IPS DF 4.7 (cell line): ENCODE data around the gene LPIN3.
A peak's percentile ranks its signal among the peaks of the same experiment; 100 is the strongest.
"Not testable (repeated sequence)": the region's sequence is repeated elsewhere in the genome, so short reads cannot be mapped to it uniquely, and the experiment has no call there.

Experiments
- DNase-seq: peaks from one replicate; pipeline ENCODE4 v3.0.0-alpha.2; 2013; ENCODE audit warnings: low spot score; ENCODE audit errors: extremely low read depth

LPIN3 gene, protein sequence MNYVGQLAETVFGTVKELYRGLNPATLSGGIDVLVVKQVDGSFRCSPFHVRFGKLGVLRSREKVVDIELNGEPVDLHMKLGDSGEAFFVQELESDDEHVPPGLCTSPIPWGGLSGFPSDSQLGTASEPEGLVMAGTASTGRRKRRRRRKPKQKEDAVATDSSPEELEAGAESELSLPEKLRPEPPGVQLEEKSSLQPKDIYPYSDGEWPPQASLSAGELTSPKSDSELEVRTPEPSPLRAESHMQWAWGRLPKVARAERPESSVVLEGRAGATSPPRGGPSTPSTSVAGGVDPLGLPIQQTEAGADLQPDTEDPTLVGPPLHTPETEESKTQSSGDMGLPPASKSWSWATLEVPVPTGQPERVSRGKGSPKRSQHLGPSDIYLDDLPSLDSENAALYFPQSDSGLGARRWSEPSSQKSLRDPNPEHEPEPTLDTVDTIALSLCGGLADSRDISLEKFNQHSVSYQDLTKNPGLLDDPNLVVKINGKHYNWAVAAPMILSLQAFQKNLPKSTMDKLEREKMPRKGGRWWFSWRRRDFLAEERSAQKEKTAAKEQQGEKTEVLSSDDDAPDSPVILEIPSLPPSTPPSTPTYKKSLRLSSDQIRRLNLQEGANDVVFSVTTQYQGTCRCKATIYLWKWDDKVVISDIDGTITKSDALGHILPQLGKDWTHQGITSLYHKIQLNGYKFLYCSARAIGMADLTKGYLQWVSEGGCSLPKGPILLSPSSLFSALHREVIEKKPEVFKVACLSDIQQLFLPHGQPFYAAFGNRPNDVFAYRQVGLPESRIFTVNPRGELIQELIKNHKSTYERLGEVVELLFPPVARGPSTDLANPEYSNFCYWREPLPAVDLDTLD

DNA sequence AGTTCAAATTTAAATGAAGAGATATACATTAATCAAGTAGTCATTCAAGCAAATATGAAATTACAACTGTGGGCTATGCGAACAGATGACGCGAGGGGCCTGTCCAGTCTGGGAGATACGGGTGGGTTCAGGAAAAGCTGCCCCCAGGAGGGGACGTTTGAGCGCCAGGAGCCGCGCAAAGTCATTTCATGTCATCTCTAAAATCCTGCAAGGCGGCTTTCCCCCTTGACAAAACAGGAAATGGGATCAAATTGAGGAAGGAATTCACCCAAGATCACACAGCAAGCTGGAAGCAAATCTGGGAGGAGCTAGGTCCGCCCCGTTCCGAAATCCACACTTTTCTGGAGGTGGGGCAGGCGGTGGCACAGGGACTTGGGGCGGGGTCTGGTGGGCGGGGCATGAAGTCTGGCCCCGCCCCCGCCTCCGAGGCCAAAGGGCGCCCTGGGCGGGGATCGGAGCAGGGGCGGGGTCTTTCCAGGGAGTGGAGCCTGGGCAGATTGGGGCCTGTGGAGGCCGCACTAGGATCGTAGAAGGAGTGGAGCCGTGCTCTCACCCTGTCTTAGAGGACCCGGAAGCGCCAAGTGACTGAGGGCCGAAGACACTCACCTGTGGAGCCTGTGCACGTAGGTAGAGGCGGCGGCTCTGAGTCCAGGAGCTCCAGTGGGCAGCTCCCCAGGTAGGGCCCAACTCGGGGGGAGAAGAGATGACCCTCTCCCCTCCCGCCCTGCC is at the start of gene LPIN3:
TSS of gene LPIN3 (plus strand) at position 495 of the 729 bp plus-strand sequence. CDS start 4,983 bp downstream, outside the sequence.
- peak; percentile 79 for DNase-seq

DNA sequence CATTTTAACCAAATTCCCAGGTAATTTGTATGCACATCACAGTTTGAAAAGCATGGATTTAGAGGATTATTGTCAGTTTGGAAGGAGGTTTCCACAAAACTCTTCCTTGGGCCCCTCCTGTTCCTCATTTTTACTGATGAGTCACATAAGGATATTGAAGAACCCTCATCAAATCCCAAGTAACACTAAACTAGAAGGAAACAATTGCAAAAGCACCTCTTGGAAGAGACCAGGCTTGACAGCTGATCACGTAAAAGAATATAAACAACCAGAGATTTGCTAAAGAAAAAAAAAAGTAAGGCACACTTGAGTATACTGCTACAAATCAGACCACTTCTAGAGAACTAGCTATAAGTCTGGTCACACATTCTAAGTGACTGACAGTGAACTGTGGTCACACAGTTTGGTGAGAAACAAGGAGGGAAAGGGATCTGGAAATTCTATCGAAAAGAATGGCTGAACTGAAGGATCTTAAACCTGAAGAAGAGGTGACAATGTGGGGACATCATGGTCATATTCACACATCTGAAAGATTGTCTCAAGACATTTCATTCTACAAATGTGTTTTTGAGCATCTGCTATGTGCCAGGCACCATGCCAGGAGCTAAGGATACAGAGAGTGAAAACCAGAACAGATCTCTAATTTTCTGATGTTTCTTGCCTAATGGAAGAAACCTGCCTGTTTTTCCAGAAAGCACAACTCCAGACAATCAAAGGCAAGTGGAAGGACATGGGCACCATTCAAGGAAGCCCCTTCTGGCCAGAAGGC is 47.2 kb upstream of the LPIN3 start:
- DNase-seq = no peak

DNA sequence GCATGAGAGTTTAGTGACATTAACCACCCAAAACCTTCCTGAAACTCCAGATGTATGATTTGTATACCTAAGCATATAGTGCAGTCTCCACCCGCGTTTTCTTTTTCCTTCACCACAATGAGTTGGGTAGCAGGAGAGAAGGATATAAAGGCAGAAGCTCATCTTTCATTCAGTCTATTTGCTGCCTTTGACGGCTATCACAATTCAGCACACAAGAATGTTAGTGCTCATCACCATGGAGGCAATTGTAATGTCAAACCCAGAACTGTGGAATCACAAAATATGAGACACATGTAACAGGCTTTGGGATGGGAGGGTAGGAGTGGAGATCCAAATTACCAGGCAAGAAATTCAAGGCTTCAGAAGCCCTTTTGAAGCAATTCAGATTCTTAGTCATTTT is 40.7 kb upstream of the LPIN3 start:
- DNase-seq = no peak

DNA sequence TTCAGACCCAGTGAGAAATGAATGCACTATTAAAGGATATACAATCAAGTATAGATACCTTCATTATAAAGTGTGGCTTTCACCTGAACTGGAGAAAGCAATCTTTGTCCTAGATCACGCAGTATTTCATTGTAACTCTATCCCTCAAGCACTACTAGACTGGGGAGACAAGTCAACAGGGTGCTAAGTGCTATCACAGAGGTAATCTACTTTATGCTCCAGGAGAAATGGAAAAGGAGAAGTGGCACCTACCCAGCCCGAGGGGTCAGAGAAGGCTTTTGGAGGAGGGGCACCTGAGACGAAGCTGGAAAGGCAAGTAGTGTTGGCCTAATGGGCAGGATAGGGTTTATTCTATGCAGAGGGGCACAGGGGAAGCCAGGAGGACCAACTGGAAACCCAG is 40.2 kb upstream of the LPIN3 start:
- no peak for DNase-seq

DNA sequence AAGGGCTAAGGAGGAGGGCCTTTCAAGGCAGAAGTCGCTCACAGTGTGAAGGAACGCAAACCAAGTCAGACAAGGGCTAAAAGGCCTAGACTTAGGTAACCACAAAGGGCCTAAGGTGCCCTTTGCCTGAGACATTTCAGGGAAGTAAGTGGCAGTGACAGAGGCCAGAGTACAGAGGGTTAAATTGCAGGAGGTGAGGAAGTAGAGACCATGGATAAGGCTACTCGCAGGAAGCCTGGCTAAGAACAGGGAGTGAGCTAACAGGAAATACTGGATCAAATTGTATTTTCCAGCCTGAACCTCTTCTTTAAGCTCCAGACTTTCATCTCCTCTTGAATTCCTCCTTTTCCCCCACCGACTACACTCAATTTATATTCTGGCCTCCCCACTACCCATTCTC is 39.7 kb upstream of the LPIN3 start:
- no peak for DNase-seq

GRCh38 chr20:41304002-41304401 is 36.6 kb upstream of the LPIN3 start:
- no peak for DNase-seq

DNA sequence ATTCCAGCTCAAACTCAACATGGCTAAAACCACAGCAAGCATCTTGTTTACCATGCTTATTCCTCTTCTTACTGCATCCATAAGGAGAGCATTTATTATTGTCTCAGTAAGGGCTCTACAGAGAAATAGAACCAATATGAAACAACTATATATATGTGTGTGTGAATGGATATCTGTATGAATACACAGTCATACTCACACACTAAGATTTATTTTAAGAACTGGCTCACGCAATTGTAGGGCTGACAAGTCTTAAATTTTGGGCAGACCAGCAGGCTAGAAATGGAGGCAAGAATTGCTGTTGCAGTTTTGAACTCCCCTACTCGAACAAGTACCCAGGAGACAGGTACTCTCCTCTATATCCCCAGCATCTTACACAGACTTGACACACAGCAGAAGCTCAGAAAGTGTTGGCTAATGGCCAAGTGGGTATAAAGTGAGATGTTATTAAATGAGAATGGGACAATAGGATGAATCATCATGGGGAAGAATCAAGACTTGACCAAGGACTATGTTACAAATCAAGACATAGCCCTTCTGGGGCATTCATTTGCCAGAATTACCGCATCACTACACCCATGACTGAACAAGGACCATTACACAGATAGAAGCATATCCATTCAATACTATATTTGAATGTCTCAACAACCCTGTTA is 36.1 kb upstream of the LPIN3 start:
- DNase-seq = no peak

DNA sequence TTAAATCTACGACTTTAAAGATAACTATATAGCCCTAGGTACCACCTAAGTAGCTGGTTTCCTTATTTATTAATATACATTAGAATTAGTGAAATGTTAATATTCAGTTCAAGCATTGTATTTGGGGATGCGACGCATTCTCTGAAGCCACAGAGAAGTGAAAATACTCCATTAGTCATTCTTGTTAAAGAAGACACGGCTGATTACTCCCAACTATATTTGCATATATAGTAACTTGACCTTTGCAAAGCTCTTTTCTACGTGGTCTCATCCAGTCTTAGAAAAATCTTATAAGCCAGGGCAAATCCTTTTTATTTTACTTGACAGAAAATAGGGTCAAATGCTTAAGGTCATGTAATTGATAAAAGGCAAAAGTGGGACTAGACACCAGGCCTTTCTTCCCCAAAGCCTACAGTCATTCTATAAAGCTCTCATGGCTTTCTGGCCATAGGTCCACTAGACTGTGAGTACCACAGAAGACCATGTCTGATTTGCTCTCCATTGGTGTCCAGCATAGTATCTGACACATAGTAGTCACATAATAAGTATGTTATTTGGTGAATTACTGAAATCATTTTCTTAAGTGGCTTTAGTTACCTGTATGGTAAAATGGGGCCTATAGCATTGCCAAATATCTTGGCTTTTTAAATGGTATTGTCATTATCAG is 34.4 kb upstream of the LPIN3 start:
- DNase-seq = no peak

DNA sequence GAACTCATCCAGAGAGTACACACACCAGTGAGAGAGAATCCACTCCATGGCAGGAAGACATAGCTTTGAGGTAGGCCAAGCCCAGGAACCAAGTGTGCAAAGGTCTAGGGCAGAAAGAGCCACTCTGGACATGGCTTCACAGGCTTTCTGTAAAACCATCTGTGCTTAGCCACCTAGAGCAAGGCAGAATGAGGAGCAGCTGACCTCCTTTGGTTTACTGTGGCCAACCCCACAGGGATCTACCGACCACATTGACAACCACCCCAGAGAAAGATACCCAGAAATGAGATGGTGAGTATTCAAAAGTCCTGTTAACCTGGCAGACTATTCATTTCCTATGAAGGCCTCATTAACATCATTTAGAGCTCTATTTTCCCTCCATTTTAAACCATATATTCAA is 33.6 kb upstream of the LPIN3 start:
- DNase-seq = no peak

DNA sequence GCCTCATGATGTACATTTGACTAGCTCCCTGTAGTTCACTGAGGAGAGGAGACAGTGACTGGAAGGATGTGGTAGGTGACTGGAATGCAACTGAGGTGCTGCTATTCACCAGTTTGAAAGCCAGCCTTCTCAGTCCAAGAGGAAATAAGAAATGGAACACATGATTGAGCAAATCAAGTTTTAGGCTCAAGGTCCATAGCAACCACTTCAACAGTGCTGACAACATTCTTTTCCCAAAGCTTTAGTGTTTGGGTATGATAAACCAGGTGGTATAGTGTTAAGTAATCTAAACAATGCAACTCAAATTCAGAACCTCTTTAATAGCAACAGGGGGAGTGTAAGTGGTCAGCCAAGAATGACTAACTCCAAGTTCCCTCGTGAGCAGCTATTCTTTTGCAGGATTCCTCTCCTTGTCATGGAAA is 32.3 kb upstream of the LPIN3 start:
- DNase-seq = no peak

- DNase-seq = no peak
These were observed 31.8 kb upstream of the LPIN3 start for GRCh38 chr20:41308726-41309413.

DNA sequence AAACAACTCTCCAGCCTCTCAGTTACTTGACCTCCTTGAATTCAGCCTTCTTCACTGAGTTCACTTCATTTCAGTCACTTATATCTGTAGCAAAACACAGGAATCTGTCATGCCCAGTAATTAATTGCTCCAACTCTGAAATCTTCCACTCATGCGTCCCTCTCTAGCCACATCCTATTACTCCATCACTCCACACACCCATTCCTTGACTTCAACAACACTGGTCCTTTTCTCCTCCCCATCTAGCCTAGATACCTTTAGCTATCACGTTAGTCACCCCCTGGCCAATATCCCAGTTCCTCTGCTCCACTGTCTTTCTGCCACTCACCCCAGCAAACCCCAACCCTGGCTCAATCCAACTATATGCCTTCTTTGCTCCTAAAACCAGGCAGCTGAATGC is 30.8 kb upstream of the LPIN3 start:
- no peak for DNase-seq

DNA sequence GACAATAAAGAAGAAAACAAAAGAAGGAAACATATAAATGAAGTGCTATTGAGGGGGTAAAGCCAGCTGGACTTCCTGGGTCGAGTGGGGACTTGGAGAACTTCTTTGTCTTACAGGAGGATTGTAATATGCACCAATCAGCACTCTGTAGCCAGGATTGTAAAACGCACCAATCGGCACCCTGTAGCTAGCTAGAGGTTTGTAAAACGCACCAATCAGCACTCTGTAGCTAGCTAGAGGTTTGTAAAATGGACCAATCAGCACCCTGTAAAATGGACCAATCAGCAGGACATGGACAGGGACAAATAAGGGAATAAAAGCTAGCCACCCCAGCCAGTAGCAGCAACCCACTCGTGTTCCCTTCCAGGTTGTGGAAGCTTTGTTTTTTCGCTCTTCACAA is 28.6 kb upstream of the LPIN3 start:
- not testable (repeated sequence) for DNase-seq

DNA sequence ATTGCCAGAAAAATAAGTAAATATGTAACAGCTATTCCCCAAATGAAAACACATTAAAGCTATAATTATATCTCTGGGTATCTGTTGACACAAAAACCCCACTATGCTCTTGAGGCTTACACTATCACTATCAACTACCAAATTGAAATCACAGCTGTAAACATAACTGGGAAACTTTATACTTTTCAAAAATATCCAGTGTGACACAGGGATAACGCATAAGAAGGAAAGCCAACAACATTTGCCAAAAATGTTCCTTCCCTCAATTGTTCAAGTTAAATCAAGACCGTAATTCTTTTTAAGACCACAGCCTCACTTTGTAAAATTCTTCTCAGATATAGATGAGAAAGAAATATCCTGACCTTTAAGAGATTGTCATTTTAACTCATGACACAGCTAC is 26.2 kb upstream of the LPIN3 start:
- DNase-seq = no peak

DNA sequence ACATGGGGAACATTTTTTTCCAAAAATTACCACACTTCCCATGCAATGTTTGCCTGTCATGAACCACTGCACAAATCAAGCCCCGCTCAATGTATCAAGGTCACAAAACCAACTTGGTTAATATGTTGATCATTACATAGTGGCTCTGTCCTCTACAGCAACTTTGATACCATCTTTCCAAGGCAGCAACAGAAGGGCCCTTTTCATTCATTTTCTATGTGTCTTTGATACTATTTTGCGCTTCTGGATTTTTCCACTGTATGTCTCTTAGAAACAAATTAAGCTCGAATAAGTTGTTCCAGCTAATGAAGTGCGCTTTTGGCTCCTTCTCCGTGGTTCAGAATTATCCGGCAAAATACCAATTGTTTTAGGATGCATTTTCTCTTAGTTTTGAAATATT is 24.6 kb upstream of the LPIN3 start:
- no peak for DNase-seq

GRCh38 chr20:41316602-41317545 is 23.7 kb upstream of the LPIN3 start:
- no peak for DNase-seq

DNA sequence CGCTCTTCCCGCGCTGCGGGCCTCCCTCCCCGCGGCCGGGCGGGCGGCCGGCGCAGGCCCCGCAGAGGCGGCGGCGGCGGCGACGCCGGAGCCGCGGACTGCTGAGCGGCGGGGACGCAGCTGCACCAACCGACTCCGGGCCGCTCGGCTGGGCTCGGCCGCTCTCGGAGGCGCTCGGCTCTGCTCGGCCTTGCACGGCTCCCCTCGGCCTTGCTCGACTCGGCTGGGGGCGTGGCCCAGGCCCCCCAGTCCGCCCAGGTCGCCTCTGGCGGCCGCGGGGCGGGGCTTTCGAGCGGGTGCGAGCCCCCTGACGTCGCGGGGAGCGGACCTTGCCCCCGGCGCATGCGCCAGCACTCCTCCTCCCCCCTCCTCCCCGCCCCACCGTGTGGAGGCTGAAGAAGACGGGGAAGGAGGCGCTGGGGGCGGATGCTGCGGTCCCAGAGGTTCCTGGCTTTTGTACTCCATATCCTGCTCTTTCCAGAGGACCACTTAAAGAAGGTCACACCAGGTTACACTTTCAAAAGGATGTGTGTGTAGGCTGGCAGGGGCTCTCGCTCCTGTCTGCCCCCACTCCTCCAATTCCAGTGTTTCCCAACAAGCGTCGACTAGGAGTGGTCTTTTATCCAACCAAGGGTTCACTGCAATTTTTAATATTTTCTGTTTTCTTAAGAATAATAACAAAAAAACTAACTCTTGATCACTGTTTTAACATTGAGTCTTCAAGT is 22.9 kb upstream of the LPIN3 start, which contains the start of gene ZHX3:
TSS of gene ZHX3 (minus strand) at position 186 of the 725 bp plus-strand sequence. CDS start 112,815 bp downstream, outside the sequence.
- DNase-seq = peak; percentile 56

DNA sequence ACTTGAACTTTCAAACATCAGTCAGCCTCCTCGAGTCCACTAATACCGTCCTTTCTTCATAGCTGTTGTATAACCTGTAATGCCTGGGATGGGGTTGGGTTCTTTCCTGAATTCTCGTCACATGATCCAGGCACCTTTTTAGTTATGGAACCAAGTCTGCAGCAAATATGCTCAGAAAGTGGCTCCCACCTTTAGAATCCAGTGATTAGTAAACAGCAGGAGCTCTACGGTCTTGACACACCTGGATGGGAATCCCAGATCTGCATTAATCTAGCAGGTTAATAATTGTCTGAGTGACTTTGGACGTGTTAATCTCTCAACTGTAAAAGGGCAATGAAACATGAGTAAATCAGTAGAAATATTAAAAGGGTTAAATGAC is 22.4 kb upstream of the LPIN3 start:
- DNase-seq = no peak
